GM21529 (cell line): Measurements from ENCODE around the gene SIRPA.

Experiments
- ATAC-seq: cut with Tn5 transposase; IDR thresholded peaks from one replicate; pipeline ENCODE4 v1.9.1; 2021; ENCODE audit not compliant: unreplicated experiment

SIRPA gene

GRCh38 chr20:1947535-1947846 is 52.3 kb downstream of the SIRPA start:
- no peak for ATAC-seq

- no peak for ATAC-seq
These were observed 54.3 kb downstream of the SIRPA start for GRCh38 chr20:1949347-1950100.

- ATAC-seq = no peak
These were observed 55.6 kb downstream of the SIRPA start for GRCh38 chr20:1950836-1951235.

GRCh38 chr20:1951436-1952115 is 56.4 kb downstream of the SIRPA start:
- no peak for ATAC-seq

GRCh38 chr20:1952737-1953530 is 57.7 kb downstream of the SIRPA start:
- peak; percentile 61 for ATAC-seq

GRCh38 chr20:1953621-1954020 is 58.4 kb downstream of the SIRPA start:
- ATAC-seq = no peak

- ATAC-seq = no peak
These were observed 60.0 kb downstream of the SIRPA start for GRCh38 chr20:1955217-1955616.

- ATAC-seq = no peak
These were observed 63.2 kb downstream of the SIRPA start for GRCh38 chr20:1958426-1958825.

- ATAC-seq = no peak
These were observed 63.9 kb downstream of the SIRPA start for GRCh38 chr20:1959156-1959555.

- ATAC-seq = no peak
These were observed 66.2 kb downstream of the SIRPA start for GRCh38 chr20:1961374-1961773.

GRCh38 chr20:1964061-1964460 is 68.9 kb downstream of the SIRPA start:
- ATAC-seq = no peak

GRCh38 chr20:1964659-1965405 is 69.6 kb downstream of the SIRPA start:
- no peak for ATAC-seq

- ATAC-seq = no peak
These were observed 70.5 kb downstream of the SIRPA start for GRCh38 chr20:1965520-1966351.

- no peak for ATAC-seq
These were observed 73.8 kb downstream of the SIRPA start for GRCh38 chr20:1968964-1969363.

GRCh38 chr20:1971893-1972586 is 76.8 kb downstream of the SIRPA start:
- ATAC-seq = no peak

- no peak for ATAC-seq
These were observed 78.6 kb downstream of the SIRPA start for GRCh38 chr20:1973601-1974440.

- ATAC-seq = no peak
These were observed 80.1 kb downstream of the SIRPA start for GRCh38 chr20:1975291-1975690.

GRCh38 chr20:1979106-1979778 is 84.0 kb downstream of the SIRPA start:
- ATAC-seq = no peak
